GM21825 (cell line): ENCODE data around the gene MT1G.
A peak's percentile ranks its signal among the peaks of the same experiment; 100 is the strongest.
"Not testable (repeated sequence)": the region's sequence is repeated elsewhere in the genome, so short reads cannot be mapped to it uniquely, and the experiment has no call there.

Experiments used
- ATAC-seq: cut with Tn5 transposase; IDR thresholded peaks from one replicate; pipeline ENCODE4 v1.9.1; 2021; ENCODE audit warnings: mild to moderate bottlenecking, moderate library complexity; ENCODE audit not compliant: unreplicated experiment

MT1G gene

DNA sequence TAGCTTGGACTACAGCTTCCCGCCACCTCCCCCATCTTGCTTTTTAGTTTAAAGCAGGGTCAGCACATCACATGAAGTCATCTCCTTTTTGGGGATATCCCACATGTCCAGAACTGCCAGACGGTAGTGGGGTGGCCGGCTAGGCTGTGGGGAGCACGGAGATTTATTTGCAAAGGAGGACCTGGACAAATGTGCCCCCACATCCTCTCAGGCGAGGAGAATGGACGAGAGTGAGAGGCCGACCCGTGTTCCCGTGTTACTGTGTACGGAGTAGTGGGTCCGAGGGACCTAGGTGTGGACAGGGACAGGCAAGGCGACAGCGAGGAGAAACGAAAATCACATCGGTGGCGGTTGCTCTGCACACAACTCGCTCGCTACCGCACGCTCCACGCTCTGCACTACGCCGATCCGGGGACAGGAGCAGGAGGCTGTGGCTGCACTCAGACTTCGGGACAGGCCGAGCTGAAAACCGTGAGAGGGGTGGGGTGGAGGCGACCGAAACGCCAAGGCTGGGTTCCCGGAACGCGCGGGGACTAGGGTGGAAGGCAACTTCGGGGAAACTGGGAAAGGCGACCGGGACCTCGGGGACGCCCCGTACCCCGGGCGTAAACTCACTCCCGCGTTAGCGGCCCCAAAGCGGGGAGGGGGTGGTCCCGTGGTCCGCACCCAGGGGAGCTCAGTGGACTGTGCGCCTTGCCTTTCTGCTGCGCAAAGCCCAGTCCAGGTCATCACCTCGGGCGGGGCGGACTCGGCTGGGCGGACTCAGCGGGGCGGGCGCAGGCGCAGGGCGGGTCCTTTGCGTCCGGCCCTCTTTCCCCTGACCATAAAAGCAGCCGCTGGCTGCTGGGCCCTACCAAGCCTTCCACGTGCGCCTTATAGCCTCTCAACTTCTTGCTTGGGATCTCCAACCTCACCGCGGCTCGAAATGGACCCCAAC, 29.8 kb downstream of the MT1G start, which contains the start of gene MT1A:
MT1A (plus strand) TSS at position 853 of the 937 bp plus-strand sequence; CDS start at position 926, 73 bp downstream.
- no peak for ATAC-seq

DNA sequence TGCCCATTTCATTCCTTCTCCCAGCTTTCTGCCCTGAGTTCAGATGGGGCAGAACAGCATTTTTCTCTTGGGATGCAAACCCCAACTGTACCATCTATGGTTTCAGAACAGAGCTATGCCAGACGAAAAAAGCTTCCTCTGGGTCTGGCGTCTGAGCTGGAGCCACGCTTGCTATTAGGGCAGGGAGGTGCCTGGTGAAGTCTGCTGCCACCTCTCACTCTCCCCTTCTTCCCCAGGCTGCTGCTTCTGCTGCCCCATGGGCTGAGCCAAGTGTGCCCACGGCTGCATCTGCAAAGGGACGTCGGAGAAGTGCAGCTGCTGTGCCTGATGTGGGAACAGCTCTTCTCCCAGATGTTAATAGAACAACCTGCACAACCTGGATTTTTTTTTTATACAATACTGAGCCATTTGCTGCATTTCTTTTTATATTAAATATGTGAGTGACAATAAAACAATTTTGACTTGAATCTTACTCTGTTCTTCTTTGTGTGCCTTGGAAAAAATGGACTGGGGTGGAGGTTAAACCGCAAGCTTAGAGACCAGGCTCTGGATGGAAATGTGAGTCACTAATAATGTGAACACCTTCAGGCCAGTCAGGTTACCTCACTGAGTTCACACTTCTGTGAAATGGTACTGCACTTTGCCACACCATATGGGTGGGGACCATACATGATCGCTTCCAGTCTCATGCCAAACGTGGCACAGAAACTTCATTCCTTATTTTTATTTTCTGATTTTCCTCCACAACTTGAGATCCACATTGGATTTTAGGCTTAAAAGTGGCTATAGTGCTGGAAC, 31.1 kb downstream of the MT1G start:
- no peak for ATAC-seq

DNA sequence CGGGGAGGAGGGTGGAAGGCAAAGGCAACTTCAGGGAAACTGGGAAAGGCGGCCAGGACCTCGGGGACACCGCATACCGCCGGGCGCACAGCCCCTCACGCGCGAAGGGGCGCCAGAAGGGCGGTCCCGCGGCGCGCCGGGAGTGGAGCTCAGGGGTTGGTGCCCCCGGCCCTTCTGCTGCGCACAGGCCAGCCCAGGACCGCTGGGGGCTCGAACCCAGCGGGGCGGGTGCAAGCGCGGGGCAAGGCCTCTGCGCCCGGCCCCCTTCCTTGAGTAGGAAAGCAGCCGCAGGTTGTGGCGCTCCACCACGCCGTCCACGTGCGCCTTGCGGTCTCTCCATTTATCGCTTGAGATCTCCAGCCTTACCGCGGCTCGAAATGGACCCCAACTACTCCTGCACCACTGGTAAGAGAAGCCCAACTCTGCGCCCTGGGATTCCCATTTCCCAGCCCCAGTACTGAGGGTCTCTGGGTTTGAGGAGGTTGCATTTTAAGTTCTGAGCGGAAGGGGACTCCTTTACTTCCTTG, 32.4 kb downstream of the MT1G start:
- no peak for ATAC-seq

DNA sequence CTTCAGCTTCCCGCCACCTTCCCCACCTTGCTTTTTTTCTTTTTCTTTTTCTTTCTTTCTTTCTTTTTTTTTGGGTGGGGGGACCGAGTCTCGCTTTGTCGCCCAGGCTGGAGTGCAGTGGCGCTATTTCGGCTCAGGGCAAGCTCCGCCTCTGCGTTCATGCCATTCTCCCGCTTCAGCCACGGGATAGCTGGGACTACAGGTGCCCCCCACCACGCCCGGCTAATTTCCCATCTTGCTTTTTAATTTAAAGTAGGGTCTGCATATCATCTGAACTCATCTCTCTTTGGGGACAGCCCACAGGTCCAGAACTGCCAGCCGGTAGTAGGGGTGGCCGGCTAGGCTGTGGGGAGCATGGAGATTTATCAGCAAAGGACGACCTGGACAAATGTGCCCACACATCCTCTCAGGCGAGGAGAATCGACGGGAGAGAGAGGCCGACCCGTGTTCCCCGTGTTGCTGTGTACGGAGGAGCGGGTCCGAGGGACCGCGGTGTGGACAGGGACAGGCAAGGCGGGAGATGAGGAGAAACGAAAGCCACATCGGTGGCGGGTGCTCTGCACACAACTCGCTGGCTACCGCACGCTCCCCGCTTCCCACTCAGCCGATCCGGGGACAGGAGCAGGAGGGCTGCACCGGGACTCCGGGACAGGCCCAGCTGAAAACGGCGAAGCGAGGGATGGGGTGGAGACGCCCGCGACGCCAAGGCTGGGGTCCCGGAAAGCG, 33.0 kb downstream of the MT1G start:
- ATAC-seq, result no peak

DNA sequence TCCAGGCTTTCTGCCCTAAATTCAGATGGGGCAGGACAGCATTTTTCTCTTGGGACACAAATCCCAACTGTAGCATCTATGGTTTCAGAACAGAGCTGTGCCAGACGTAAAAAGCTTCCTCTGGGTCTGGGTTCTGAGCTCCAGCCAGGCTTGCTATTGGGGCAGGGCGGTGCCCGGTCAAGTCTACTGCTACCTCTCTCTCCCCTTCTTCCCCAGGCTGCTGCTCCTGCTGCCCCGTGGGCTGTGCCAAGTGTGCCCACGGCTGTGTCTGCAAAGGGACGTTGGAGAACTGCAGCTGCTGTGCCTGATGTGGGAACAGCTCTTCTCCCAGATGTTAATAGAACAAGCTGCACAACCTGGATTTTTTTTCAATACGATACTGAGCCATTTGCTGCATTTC, 34.3 kb downstream of the MT1G start:
- no peak for ATAC-seq

DNA sequence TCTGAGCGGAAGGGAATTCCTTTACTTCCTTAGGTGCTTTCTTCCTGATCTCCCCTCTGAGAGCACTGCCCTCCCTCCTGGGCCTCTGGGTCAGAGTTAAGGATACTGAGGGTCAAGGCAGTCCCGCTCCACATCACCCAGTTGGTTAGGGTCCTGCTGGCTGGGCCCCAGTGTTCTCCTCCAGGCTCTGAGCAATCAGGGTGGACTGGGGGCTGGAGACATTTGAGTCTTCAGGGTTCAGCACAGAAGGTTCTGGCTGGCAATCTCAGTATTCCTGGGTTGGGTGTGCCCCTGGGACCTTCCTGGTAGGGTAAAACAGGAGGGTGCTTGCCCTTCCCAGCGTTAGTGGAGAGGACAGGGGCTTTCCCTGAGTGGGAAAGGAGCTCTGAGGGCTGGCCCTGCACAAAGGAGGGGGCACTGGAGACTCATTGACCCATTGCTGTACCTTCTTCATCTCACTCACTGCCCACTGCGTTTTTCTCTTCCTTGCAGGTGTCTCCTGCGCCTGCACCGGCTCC, 35.0 kb downstream of the MT1G start:
- ATAC-seq, result no peak

DNA sequence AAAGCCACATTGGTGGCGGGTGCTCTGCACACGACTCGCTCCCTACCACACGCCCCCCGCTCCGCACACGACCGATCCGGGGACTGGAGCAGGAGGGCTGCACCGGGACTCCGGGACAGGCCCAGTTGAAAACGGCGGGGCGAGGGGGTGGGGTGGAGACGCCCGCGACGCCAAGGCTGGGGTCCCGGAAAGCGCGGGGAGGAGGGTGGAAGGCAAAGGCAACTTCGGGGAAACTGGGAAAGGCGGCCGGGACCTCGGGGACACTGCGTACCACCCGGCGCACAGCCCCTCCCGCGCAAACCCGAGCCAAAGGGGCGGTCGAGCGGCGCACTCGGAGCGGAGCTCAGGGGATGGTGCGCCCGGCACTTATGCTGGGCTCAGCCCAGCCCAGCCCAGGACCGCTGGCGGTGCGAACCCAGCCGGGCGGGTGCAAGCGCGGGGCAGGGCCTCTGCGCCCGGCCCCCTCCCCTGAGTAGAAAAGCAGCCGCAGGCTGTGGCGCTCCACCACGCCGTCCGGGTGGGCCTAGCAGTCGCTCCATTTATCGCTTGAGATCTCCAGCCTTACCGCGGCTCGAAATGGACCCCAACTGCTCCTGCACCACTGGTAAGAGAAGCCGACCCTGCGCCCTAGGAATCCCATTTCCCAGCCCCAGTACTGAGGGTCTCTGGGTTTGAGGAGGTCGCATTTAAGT, 35.6 kb downstream of the MT1G start, which contains the start of gene MT1M:
MT1M (plus strand) TSS at position 504 of the 692 bp plus-strand sequence; CDS start at position 577, 73 bp downstream.
- ATAC-seq, result no peak

DNA sequence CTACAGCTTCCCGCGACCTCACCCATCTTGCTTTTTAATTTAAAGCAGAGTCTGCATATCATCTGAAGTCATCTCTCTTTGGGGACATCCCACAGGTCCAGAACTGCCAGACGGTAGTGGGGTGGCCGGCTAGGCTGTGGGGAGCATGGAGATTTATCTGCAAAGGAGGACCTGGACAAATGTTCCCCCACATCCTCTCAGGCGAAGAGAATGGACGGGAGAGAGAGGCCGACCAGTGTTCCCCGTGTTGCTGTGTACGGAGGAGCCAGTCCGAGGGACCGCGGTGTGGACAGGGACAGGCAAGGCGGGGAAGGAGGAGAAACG, 36.1 kb downstream of the MT1G start:
- ATAC-seq, result no peak

DNA sequence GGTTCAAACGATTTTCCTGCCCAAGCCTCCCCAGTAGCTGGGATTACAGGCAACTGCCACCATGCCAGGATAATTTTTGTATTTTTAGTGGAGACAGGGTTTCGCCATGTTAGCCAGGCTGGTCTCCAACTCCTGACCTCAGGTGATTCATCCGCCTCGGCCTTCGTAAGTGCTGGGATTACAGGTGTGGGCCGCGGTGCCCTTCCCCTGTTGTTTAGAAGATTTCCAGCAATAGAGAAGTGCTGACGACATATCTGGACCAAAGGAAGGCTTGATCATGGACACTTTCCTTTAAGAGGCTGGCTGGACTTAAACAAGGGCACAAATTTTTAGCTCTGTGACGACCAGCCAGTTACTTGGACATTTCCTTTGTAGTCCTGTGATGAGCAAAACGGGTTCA, 36.7 kb downstream of the MT1G start:
- no peak for ATAC-seq

DNA sequence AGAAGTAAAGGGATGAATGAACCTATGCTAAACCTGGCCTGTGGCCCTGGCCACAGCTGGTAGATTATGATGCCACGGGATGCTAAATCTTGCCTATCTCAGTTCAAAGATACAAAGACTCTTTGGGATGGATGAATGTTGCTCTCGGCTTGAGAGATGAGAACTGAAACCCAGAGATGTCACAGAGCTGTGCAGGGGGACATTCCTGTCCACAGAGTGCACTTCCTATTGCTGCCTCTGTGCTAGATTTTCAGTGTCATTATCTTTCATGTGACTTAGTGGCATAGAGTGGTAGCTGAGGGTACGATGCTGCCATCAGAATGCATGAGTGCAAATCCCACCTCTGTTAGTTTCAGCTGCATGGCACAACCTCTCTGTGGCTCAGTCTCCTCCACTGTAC, 37.7 kb downstream of the MT1G start:
- ATAC-seq, result peak; percentile 79

DNA sequence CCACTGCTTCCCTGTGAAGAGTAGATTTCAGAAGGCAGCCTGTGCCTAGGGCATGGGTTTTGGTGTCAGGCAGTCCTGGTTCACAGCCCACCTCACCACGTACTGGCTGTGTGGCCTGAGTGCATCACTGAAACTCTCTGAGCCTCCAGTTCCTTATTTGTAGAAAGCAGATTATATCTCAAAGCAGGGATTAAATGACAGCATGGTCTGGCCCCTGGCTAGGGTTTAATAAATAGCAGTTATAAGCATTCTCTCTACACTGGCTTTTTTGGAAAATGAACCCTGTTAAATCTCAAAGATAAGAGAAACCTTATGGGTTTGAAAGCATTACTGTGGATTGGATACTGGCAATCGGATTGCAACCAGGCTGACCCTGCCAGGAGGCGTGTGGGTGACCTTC, 38.3 kb downstream of the MT1G start:
- ATAC-seq, result no peak

DNA sequence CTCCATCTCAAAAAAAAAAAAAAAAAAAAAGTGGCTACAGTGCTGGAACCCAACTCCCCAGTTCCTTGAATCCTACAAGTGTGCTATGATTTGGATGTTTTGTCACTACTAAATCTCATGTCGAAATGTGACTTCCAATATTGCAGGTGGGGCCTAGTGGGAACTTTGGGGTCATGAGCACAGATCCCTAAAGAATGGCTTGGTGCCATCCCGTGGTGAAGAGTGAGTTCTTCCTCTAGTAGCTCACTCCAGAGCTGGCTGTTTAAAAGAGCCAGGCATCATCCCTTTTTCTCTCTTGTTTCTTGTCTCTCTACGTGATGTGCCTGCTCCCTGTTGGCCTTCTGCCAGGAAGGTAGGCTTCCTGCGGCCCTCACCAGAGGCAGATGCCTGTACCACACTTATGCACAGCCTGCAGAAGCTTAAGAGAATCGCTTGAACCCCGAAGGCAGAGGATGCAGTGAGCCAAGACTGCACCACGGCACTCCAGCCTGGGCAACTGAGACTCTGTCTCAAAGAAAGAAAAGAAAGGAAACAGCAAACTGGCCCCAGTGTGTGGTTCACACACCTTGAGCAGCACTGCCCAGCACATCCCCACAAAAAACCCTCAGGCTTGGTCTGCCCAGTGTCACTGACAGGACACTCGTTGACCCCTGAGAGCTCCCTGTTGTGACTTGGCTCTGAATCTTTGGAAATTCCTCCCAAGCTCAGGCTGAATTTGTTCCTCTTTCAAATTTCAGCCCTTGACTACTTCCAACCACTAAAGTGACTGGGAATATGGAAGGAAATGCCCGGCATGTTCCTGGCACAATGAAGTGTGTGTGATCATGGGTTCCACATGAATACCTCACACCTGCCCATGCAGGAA, 39.1 kb downstream of the MT1G start:
- ATAC-seq, result no peak

DNA sequence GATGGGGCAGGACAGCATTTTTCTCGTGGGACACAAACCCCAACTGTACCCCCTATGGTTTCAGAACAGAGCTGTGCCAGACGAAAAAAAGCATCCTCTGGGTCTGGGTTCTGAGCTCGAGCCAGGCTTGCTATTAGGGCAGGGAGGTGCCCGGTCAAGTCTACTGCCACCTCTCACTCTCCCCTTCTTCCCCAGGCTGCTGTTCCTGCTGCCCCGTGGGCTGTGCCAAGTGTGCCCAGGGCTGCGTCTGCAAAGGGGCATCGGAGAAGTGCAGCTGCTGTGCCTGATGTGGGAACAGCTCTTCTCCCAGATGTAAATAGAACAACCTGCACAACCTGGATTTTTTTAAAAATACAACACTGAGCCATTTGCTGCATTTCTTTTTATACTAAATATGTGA, 41.2 kb downstream of the MT1G start:
- no peak for ATAC-seq

DNA sequence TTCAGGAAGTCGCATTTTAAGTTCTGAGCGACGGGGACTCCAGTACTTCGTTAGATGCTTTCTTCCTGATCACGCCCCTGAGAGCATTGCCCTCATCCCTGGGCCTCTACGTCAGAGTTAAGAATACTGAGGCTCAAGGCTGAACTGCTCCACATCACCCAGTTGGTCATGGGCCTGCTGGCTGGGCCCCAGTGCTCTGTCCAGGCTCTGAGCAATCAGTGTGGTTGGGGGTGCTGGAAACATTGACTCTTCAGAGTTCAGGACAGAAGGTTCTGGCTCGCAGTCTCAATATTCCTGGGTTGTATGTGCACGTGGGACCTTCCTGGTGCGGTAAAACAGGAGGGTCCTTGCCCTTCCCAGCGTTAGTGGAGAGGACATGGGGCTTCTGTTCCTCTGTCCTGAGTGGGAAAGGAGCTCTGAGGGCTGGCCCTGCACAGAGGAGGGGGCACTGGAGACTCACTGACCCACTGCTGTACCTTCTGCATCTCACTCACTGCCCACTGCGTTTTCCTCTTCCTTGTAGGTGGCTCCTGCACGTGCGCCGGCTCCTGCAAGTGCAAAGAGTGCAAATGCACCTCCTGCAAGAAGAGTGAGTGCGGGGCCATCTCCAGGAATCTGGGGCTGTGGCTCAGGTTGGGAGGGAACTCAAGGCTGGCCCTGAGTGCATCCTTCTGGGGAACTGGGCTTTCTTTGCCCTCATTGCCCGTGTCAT, 41.8 kb downstream of the MT1G start:
- no peak for ATAC-seq

DNA sequence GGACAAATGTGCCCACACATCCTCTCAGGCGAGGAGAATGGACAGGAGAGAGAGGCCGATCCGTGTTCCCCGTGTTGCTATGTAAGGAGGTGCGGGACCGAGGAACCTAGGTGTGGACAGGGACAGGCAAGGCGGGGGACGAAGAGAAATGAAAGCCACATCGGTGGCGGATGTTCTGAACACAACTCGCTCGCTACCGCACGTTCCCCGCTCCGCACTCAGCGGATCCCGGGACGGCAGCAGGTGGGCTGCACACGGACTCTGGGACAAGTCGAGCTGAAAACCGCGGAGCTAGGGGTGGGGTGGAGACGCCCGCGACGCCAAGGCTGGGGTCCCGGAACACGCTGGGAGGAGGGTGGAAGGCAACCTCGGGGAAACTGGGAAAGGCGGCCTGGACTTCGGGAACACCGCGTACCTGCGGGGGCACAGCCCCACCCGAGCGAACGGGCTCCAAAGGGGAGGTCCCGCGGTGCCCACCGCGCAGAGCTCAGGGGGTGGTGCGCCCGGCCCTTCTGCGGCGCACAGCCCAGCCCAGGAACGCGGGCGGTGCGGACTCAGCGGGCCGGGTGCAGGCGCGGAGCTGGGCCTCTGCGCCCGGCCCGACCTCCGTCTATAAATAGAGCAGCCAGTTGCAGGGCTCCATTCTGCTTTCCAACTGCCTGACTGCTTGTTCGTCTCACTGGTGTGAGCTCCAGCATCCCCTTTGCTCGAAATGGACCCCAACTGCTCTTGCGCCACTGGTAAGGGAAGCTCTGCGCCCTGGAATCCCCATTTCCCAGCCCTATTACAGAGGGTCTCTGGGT, 42.5 kb downstream of the MT1G start, which contains the start of gene MT1E:
MT1E (plus strand) TSS at position 642 of the 803 bp plus-strand sequence; CDS start at position 713, 71 bp downstream.
- ATAC-seq, result peak; percentile 47

DNA sequence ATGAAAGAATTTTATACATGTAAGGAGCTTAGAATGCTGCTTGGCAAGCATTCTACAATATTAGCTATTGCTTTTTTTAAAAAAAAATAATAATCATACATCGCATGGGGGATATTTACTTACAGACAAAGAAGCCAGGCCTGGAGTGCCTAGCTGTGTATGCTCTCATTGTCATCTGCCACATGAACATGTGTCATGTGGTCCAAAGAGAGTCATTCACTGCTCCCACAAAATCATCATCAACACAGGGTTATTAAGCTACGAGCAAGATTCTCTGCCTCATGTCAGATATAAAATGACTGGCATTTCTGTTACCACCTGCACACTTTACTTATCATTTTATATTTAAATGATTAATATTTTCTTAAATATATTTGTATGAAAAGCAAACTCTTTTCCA, 44.2 kb downstream of the MT1G start:
- no peak for ATAC-seq

DNA sequence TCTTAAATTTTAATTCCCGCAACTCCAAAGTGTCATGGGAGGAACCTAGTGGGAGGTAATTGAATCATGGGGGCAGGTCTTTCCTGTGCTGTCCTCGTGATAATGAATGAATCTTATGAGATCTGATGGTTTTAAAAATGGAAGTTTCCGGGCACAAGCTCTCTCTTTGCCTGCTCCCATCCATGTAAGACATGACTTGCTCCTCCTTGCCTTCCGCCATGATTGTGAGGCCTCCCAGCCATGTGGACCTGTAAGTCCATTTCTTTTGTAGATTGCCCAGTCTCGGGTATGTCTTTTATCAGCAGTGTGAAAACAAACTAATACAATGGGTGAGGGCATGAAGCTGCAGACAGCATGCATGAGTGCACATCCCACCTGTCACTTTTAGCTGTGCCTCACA, 44.7 kb downstream of the MT1G start:
- ATAC-seq, result not testable (repeated sequence)
